Measurements from ENCODE around the gene TIAM2.

TIAM2 gene

GRCh38 chr6:155030148-155030720, 35.1 kb downstream of the TIAM2 start:
- no peaks in the 10 kb centered on the region for H3K9me3 Mint-ChIP-seq
- no peaks in the 10 kb centered on the region for H3K36me3 Mint-ChIP-seq (ENCODE audit: low read depth)
- TF ChIP-seq CTCF (IDR thresholded peaks at IDR 0.05; ENCODE audit: unreplicated experiment in 3 of 3): no peak
- no peaks in the 10 kb centered on the region for H3K4me1 Mint-ChIP-seq
- no peak overlapping the region for H3K27ac Mint-ChIP-seq
- H3K4me3 Mint-ChIP-seq: no peak overlapping the region
- H3K27me3 Mint-ChIP-seq (ENCODE audit: low read depth): no peaks in the 10 kb centered on the region

- Mint-ChIP-seq H3K36me3 (ENCODE audit: low read depth) (peaks cover 4% of the 10 kb centered on the region), H3K4me3 (no peak overlapping the region), H3K9me3 (no peaks in the 10 kb centered on the region), H3K27ac (no peak overlapping the region), H3K27me3 (ENCODE audit: low read depth) (no peaks in the 10 kb centered on the region), H3K4me1 (no peaks in the 10 kb centered on the region)
- TF ChIP-seq CTCF (IDR thresholded peaks at IDR 0.05; ENCODE audit: unreplicated experiment in 3 of 3): no peak
Measured at GRCh38 chr6:155031091-155031490, 36.0 kb downstream of the TIAM2 start.

- Mint-ChIP-seq H3K27ac (no peak overlapping the region), H3K9me3 (no peaks in the 10 kb centered on the region), H3K36me3 (ENCODE audit: low read depth) (peaks cover 4% of the 10 kb centered on the region), H3K27me3 (ENCODE audit: low read depth) (no peaks in the 10 kb centered on the region), H3K4me3 (no peak overlapping the region), H3K4me1 (no peaks in the 10 kb centered on the region)
- no peak for TF ChIP-seq CTCF (IDR thresholded peaks at IDR 0.05; ENCODE audit: unreplicated experiment in 3 of 3)
Measured at GRCh38 chr6:155033021-155033791, 38.1 kb downstream of the TIAM2 start.

- Mint-ChIP-seq H3K36me3 (ENCODE audit: low read depth) (peaks cover 4% of the 10 kb centered on the region), H3K4me3 (no peak overlapping the region), H3K9me3 (no peaks in the 10 kb centered on the region), H3K4me1 (peaks cover 10% of the 10 kb centered on the region), H3K27me3 (ENCODE audit: low read depth) (no peaks in the 10 kb centered on the region), H3K27ac (no peak overlapping the region)
- TF ChIP-seq CTCF (IDR thresholded peaks at IDR 0.05; ENCODE audit: unreplicated experiment in 3 of 3): no peak
Measured at GRCh38 chr6:155036907-155037306, 41.8 kb downstream of the TIAM2 start.

GRCh38 chr6:155038104-155038503, 43.0 kb downstream of the TIAM2 start:
- TF ChIP-seq CTCF (IDR thresholded peaks at IDR 0.05; ENCODE audit: unreplicated experiment in 3 of 3): no peak
- H3K4me3 Mint-ChIP-seq: no peak overlapping the region
- peaks cover 18% of the 10 kb centered on the region for H3K4me1 Mint-ChIP-seq
- no peaks in the 10 kb centered on the region for H3K9me3 Mint-ChIP-seq
- peak overlapping the region in 1 of 3 experiments; percentile 33 for H3K27ac Mint-ChIP-seq
- H3K27me3 Mint-ChIP-seq (ENCODE audit: low read depth): no peaks in the 10 kb centered on the region
- peaks cover 4% of the 10 kb centered on the region for H3K36me3 Mint-ChIP-seq (ENCODE audit: low read depth)

GRCh38 chr6:155038527-155038926, 43.4 kb downstream of the TIAM2 start:
- Mint-ChIP-seq H3K27me3 (ENCODE audit: low read depth) (no peaks in the 10 kb centered on the region), H3K4me3 (no peak overlapping the region), H3K9me3 (no peaks in the 10 kb centered on the region), H3K27ac (peak overlapping the region in 1 of 3 experiments; percentile 33), H3K36me3 (ENCODE audit: low read depth) (peaks cover 4% of the 10 kb centered on the region), H3K4me1 (peaks cover 18% of the 10 kb centered on the region)
- TF ChIP-seq CTCF (IDR thresholded peaks at IDR 0.05; ENCODE audit: unreplicated experiment in 3 of 3): no peak
